T-helper 2 cell treated with Interferon-gamma antibody and Interleukin-4, amounts not matched to agents 5 μg/mL and 100 μg/mL, for 36 hours (primary cell): Measurements from ENCODE around the gene ANKRD1.

ENCODE experiments used
- DNase-seq: peaks from one replicate; pipeline ENCODE4 v3.0.0; 2021; ENCODE audit warnings: low spot score
- H3K27ac Mint-ChIP-seq: one replicate; pipeline ENCODE4 v1.8.0; 2021; ENCODE audit warnings: mild to moderate bottlenecking, mixed read lengths
- H3K27me3 Mint-ChIP-seq: one replicate; pipeline ENCODE4 v1.8.0; 2021; ENCODE audit warnings: low read depth, mixed read lengths
- H3K36me3 Mint-ChIP-seq: one replicate; pipeline ENCODE4 v1.8.0; 2021; ENCODE audit warnings: low read depth, mixed read lengths
- H3K4me1 Mint-ChIP-seq: one replicate; pipeline ENCODE4 v1.8.0; 2021; ENCODE audit warnings: low read depth, mixed read lengths
- H3K4me3 Mint-ChIP-seq: one replicate; pipeline ENCODE4 v1.8.0; 2022; ENCODE audit warnings: mild to moderate bottlenecking, moderate library complexity, mixed read lengths
- H3K9me3 Mint-ChIP-seq: one replicate; pipeline ENCODE4 v1.8.0; 2021; ENCODE audit warnings: mixed read lengths

ANKRD1 gene

GRCh38 chr10:90925079-90926029 is 4.5 kb upstream of the ANKRD1 start:
- no peaks in the 10 kb centered on the region for H3K4me1 Mint-ChIP-seq
- H3K27me3 Mint-ChIP-seq, result peaks cover 55% of the 10 kb centered on the region
- H3K4me3 Mint-ChIP-seq, result no peak overlapping the region
- H3K27ac Mint-ChIP-seq, result no peak overlapping the region
- DNase-seq, result no peak
- H3K36me3 Mint-ChIP-seq, result no peaks in the 10 kb centered on the region
- no peaks in the 10 kb centered on the region for H3K9me3 Mint-ChIP-seq

GRCh38 chr10:90924552-90924951 is 3.7 kb upstream of the ANKRD1 start:
- no peak overlapping the region for H3K27ac Mint-ChIP-seq
- H3K4me1 Mint-ChIP-seq, result no peaks in the 10 kb centered on the region
- no peak for DNase-seq
- H3K9me3 Mint-ChIP-seq, result no peaks in the 10 kb centered on the region
- peaks cover 56% of the 10 kb centered on the region for H3K27me3 Mint-ChIP-seq
- H3K4me3 Mint-ChIP-seq, result no peak overlapping the region
- H3K36me3 Mint-ChIP-seq, result no peaks in the 10 kb centered on the region

GRCh38 chr10:90923111-90923731 is 2.3 kb upstream of the ANKRD1 start:
- H3K9me3 Mint-ChIP-seq, result no peaks in the 10 kb centered on the region
- no peaks in the 10 kb centered on the region for H3K4me1 Mint-ChIP-seq
- no peaks in the 10 kb centered on the region for H3K36me3 Mint-ChIP-seq
- no peak overlapping the region for H3K4me3 Mint-ChIP-seq
- H3K27me3 Mint-ChIP-seq, result peaks cover 59% of the 10 kb centered on the region
- no peak overlapping the region for H3K27ac Mint-ChIP-seq
- no peak for DNase-seq

- no peaks in the 10 kb centered on the region for H3K9me3 Mint-ChIP-seq
- H3K4me3 Mint-ChIP-seq, result no peak overlapping the region
- DNase-seq, result no peak
- no peaks in the 10 kb centered on the region for H3K4me1 Mint-ChIP-seq
- no peaks in the 10 kb centered on the region for H3K36me3 Mint-ChIP-seq
- H3K27ac Mint-ChIP-seq, result no peak overlapping the region
- H3K27me3 Mint-ChIP-seq, result peaks cover 60% of the 10 kb centered on the region
Measured at GRCh38 chr10:90921906-90922305, 1.0 kb upstream of the ANKRD1 start.

- Mint-ChIP-seq H3K9me3 (no peaks in the 10 kb centered on the region), H3K4me3 (no peak overlapping the region), H3K27ac (no peak overlapping the region), H3K27me3 (peaks cover 56% of the 10 kb centered on the region), H3K36me3 (no peaks in the 10 kb centered on the region), H3K4me1 (no peaks in the 10 kb centered on the region)
- no peak for DNase-seq
Measured at GRCh38 chr10:90919683-90920574, 958 bp downstream of the ANKRD1 start.

GRCh38 chr10:90917968-90918318 is 2.9 kb downstream of the ANKRD1 start:
- Mint-ChIP-seq H3K9me3 (no peaks in the 10 kb centered on the region), H3K36me3 (no peaks in the 10 kb centered on the region), H3K27ac (no peak overlapping the region), H3K4me3 (no peak overlapping the region), H3K27me3 (peaks cover 46% of the 10 kb centered on the region), H3K4me1 (no peaks in the 10 kb centered on the region)
- no peak for DNase-seq

- Mint-ChIP-seq H3K27me3 (peaks cover 43% of the 10 kb centered on the region), H3K4me3 (no peak overlapping the region), H3K36me3 (no peaks in the 10 kb centered on the region), H3K4me1 (no peaks in the 10 kb centered on the region), H3K9me3 (no peaks in the 10 kb centered on the region), H3K27ac (no peak overlapping the region)
- DNase-seq, result no peak
Measured at GRCh38 chr10:90917238-90917967, 3.5 kb downstream of the ANKRD1 start.

- no peaks in the 10 kb centered on the region for H3K36me3 Mint-ChIP-seq
- H3K4me3 Mint-ChIP-seq, result no peak overlapping the region
- DNase-seq, result no peak
- no peak overlapping the region for H3K27ac Mint-ChIP-seq
- peaks cover 37% of the 10 kb centered on the region for H3K27me3 Mint-ChIP-seq
- no peaks in the 10 kb centered on the region for H3K9me3 Mint-ChIP-seq
- peaks cover 2% of the 10 kb centered on the region for H3K4me1 Mint-ChIP-seq
Measured at GRCh38 chr10:90916392-90917237, 4.3 kb downstream of the ANKRD1 start.

- no peak for DNase-seq
- no peak overlapping the region for H3K4me3 Mint-ChIP-seq
- no peaks in the 10 kb centered on the region for H3K9me3 Mint-ChIP-seq
- no peaks in the 10 kb centered on the region for H3K36me3 Mint-ChIP-seq
- peaks cover 33% of the 10 kb centered on the region for H3K27me3 Mint-ChIP-seq
- H3K27ac Mint-ChIP-seq, result no peak overlapping the region
- peaks cover 2% of the 10 kb centered on the region for H3K4me1 Mint-ChIP-seq
Measured at GRCh38 chr10:90915766-90916075, 5.2 kb downstream of the ANKRD1 start.

- Mint-ChIP-seq H3K27ac (no peak overlapping the region), H3K27me3 (peaks cover 29% of the 10 kb centered on the region), H3K9me3 (no peaks in the 10 kb centered on the region), H3K4me3 (no peak overlapping the region), H3K4me1 (peaks cover 2% of the 10 kb centered on the region), H3K36me3 (no peaks in the 10 kb centered on the region)
- no peak for DNase-seq
Measured at GRCh38 chr10:90914992-90915765, 5.7 kb downstream of the ANKRD1 start.

- peaks cover 5% of the 10 kb centered on the region for H3K4me1 Mint-ChIP-seq
- H3K36me3 Mint-ChIP-seq, result no peaks in the 10 kb centered on the region
- no peaks in the 10 kb centered on the region for H3K9me3 Mint-ChIP-seq
- no peak overlapping the region for H3K4me3 Mint-ChIP-seq
- no peak overlapping the region for H3K27ac Mint-ChIP-seq
- no peak for DNase-seq
- peaks cover 17% of the 10 kb centered on the region for H3K27me3 Mint-ChIP-seq
Measured at GRCh38 chr10:90913774-90914420, 7.0 kb downstream of the ANKRD1 start.

- DNase-seq, result no peak
- Mint-ChIP-seq H3K9me3 (no peaks in the 10 kb centered on the region), H3K27ac (no peak overlapping the region), H3K4me3 (no peak overlapping the region), H3K4me1 (peaks cover 5% of the 10 kb centered on the region), H3K27me3 (peaks cover 7% of the 10 kb centered on the region), H3K36me3 (peaks cover 1% of the 10 kb centered on the region)
Measured at GRCh38 chr10:90912854-90913479, 7.9 kb downstream of the ANKRD1 start.
